ENCODE data around the gene HBA1. TPM values are rescaled to one million over a fixed set of nuclear protein-coding genes. Genes with fewer than 3 reads are reported as not detected.

The HBA1 gene
- total and polyA plus RNA-seq, 9 of the 15 experiments (the other 6 are each of a cell fraction or from before 2014, with no cell fraction given), result 128 to 2,388 (median 380) TPM

- TF ChIP-seq MYBL2 (IDR thresholded peaks at IDR 0.05; ENCODE audit: low read depth), result no peak
- peak; percentile 73 for TF ChIP-seq MYBL2 (CRISPR knock-in tag; IDR thresholded peaks at IDR 0.05; ENCODE audit: borderline replicate concordance)
- TF ChIP-seq ZNF184 (CRISPR knock-in tag; IDR thresholded peaks at IDR 0.05), result no peak
- peak; percentile 94 for TF ChIP-seq STAG1 (CRISPR knock-in tag; IDR thresholded peaks at IDR 0.05; ENCODE audit: borderline replicate concordance)
- TF ChIP-seq VEZF1 (CRISPR knock-in tag; IDR thresholded peaks at IDR 0.05), result peak; percentile 77
- peak; percentile 93 for TF ChIP-seq ZFX (CRISPR knock-in tag; IDR thresholded peaks at IDR 0.05)
- peak; percentile 100 for TF ChIP-seq HMGXB4 (CRISPR knock-in tag; IDR thresholded peaks at IDR 0.05)
- TF ChIP-seq ZBTB9 (CRISPR knock-in tag; IDR thresholded peaks at IDR 0.05), result peak; percentile 83; the same call in 1 of the 2 replicates
- TF ChIP-seq YY1 (IDR thresholded peaks at IDR 0.05; ENCODE audit: borderline replicate concordance in 1 of 3, control insufficient read depth in 1 of 3, extremely low read depth in 1 of 3, insufficient read depth in 3 of 3, insufficient read length in 1 of 3, insufficient replicate concordance in 2 of 3, low read depth in 1 of 3, low read length in 2 of 3), result peak in 1 of 3 experiments; percentile 6
- peak; percentile 65; the same call in 1 of the 2 replicates for TF ChIP-seq GMEB1 (CRISPR knock-in tag; IDR thresholded peaks at IDR 0.05)
- TF ChIP-seq ATF4 (CRISPR knock-in tag; IDR thresholded peaks at IDR 0.05), result no peak
- TF ChIP-seq ZHX1 (conservative IDR thresholded peaks at IDR 0.05; ENCODE audit: low read length), result 0 out of 2 replicates have a peak, but pooled peaks have one; percentile 82
- TF ChIP-seq FOXK1 (CRISPR knock-in tag; IDR thresholded peaks at IDR 0.05; ENCODE audit: borderline replicate concordance), result peak; percentile 100
Observed at GRCh38 chr16:180681-181564, 4.4 kb downstream of the HBA1 start (continued).
